Stomach (tissue), 9 donors: ENCODE results near the gene OR51B2. TPM values are rescaled to one million over a fixed set of nuclear protein-coding genes. Genes with fewer than 3 reads are reported as not detected.

ENCODE experiments used
- DNase-seq, 2 donors: peaks; one replicate each; pipeline versions ENCODE4 v3.0.0 to v3.0.0-alpha.2; 2013 to 2019
- H3K27ac ChIP-seq, 5 donors: fragments of 200-600 bp in 4 of 5; sonication (generic) in 4 of 5; one replicate each; pipeline ENCODE4 v1.5.1; 2013 to 2019; ENCODE audit warnings: mild to moderate bottlenecking in 1 of 5, moderate library complexity in 1 of 5
- H3K27me3 ChIP-seq, 3 donors: fragments of 200-600 bp; sonication (generic); one replicate each; pipeline ENCODE4 v1.5.1; 2017 to 2019; ENCODE audit warnings: mixed run types in 1 of 3
- H3K36me3 ChIP-seq, 4 donors: fragments of 200-600 bp; sonication (generic); 1 replicate in 3 of 4; 2 replicates in 1 of 4; pipeline ENCODE4 v1.5.1; 2016 to 2019
- H3K4me1 ChIP-seq, 4 donors: fragments of 200-600 bp; sonication (generic); one replicate each; pipeline ENCODE4 v1.5.1; 2016 to 2019
- H3K4me3 ChIP-seq, 4 donors: fragments of 200-600 bp; sonication (generic) in 3 of 4; one replicate each; pipeline ENCODE4 v1.5.1; 2016 to 2019; ENCODE audit warnings: mild to moderate bottlenecking in 1 of 4
- H3K9me3 ChIP-seq, 4 donors: fragments of 200-600 bp; sonication (generic); one replicate each; pipeline ENCODE4 v1.5.1; 2016 to 2019
- CTCF ChIP-seq, 7 experiments: fragments of 450-650 bp in 4 of 7; fragments of 200-600 bp in 3 of 7; sonication (generic) in 3 of 7; IDR thresholded peaks; one replicate each; pipeline ENCODE4 v1.5.1; 2016 to 2019; ENCODE audit warnings: antibody characterized with exemption in 7 of 7, control low read depth in 2 of 7, mild to moderate bottlenecking in 1 of 7
- EP300 ChIP-seq: sonication (generic); formaldehyde crosslinking; IDR thresholded peaks from one replicate; pipeline ENCODE4 v1.6.1; 2017; ENCODE audit warnings: antibody characterized with exemption
- POLR2A ChIP-seq, 4 donors: fragments of 450-650 bp; IDR thresholded peaks; one replicate each; pipeline ENCODE4 v1.6.1; 2016; ENCODE audit warnings: antibody characterized with exemption in 4 of 4, control low read depth in 2 of 4, mild to moderate bottlenecking in 1 of 4, moderate library complexity in 1 of 4
- POLR2AphosphoS5 ChIP-seq, 3 donors: sonication (generic); formaldehyde crosslinking; IDR thresholded peaks; one replicate each; pipeline ENCODE4 v1.6.1; 2016; ENCODE audit warnings: antibody characterized with exemption in 3 of 3
- WGBS, 5 donors: extraction: QIAGEN DNeasy Blood & Tissue Kit in 3 of 5; methylation state at CpG; one replicate each; pipeline versions ENCODE4 v1.1.5 to v1.1.7; 2013 to 2018; 5-methylcytosine and 5-hydroxymethylcytosine counted together
- intact Hi-C: fragments of 100-400 bp; cut with DNase I; formaldehyde crosslinking; loops from one replicate; pipeline ENCODE4 v1.15.1; 2023; ENCODE audit warnings: low total_unique reads
- polyA plus RNA-seq, 3 donors: library from polyadenylated mRNA; stranded (reverse); fragments of 200-250 nt; gene quantifications; one replicate each; pipeline ENCODE4 v1.2.3, GENCODE V29; 2013
- total RNA-seq, 5 donors: library from RNA; depleted of rRNA; stranded (reverse); fragments of >200 nt; gene quantifications; one replicate each; pipeline versions ENCODE4 v1.1.0 to v1.2.3, GENCODE V29; 2014 to 2016
- donor health status: healthy with polysubstance abuse.
- donor health status: Bipolar disorder and iron deficiency.
- donor health status: healthy.

OR51B2 gene
- total and polyA plus RNA-seq, 8 donors: 0.92 TPM; not detected in 7

DNA sequence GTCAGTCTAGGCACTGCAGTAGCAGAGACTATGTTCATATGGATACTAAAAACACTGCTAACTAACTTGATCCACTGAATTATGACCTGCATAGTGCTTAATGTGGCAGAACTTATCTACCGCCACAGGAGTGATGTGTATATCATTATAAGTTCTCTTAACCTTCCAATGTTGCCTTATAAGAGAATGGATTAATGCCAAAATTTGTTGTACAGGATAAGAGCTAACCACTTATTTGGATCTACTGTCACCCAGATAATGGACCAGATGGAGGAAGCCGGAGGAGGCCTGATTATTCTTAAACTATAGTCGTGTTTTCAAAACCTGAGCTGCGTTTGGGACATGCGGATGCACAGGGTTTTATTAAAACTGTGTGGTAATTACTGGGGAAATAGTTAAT lies 20.5 kb downstream of the OR51B2 start:
- intact Hi-C loops: no loop called here
- no peak overlapping the region for H3K27ac ChIP-seq

DNA sequence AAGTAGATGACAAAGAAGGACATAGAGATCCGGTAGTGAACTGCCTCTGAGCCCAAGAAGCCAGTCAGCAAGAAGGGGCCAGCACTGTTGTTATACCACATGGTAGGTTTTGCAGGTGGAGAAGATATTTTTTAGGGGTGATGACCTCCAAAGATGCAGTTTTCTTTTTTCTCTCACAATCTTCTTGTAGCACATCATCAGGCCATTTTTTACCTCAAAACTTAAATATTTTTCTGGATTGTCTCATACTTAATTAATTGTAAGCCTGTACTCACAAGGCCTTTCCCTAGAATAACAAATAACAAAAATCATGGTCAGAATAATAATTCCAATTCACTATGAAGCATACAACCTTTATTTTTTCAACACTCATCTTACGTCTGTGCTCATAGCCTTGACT lies 22.3 kb downstream of the OR51B2 start, which contains the start of gene OR51B4:
TSS of gene OR51B4 (minus strand) at position 101 of the 400 bp plus-strand sequence. CDS start at position 101, 0 bp downstream.
- Histone ChIP-seq H3K4me3 (no peak within 1 kb of the TSS), H3K4me1 (no peaks in the 10 kb centered on the region), H3K27ac (no peak within 1 kb of the TSS), H3K27me3 (no peaks in the 10 kb centered on the region), H3K36me3 (no peaks in the 10 kb centered on the region), H3K9me3 (no peaks in the 10 kb centered on the region)
- 86 to 95% (median 88%) methylated on average over 2 of the region's 2 CpGs for WGBS, 5 donors
- no peak for DNase-seq
- intact Hi-C loops: no loop called here
- TF ChIP-seq EP300: no peak
- TF ChIP-seq POLR2A (IDR thresholded peaks at IDR 0.05): no peak
- TF ChIP-seq CTCF (IDR thresholded peaks at IDR 0.05): no peak
- TF ChIP-seq POLR2AphosphoS5 (IDR thresholded peaks at IDR 0.05): no peak

More for the DNA sequence above, 20.5 kb downstream of the OR51B2 start:
- no peak for TF ChIP-seq POLR2A (IDR thresholded peaks at IDR 0.05)
- no peak for TF ChIP-seq POLR2AphosphoS5 (IDR thresholded peaks at IDR 0.05)
- no peak for TF ChIP-seq EP300
- no peak for TF ChIP-seq CTCF (IDR thresholded peaks at IDR 0.05)
- Histone ChIP-seq H3K36me3 (no peaks in the 10 kb centered on the region), H3K27me3 (no peaks in the 10 kb centered on the region), H3K4me1 (no peaks in the 10 kb centered on the region), H3K9me3 (no peaks in the 10 kb centered on the region), H3K4me3 (no peak overlapping the region)
- DNase-seq: no peak
- 71 to 84% (median 72%) methylated on average over 5 of the region's 5 CpGs for WGBS, 5 donors

- Histone ChIP-seq H3K27ac (no peak overlapping the region), H3K9me3 (no peaks in the 10 kb centered on the region), H3K36me3 (no peaks in the 10 kb centered on the region), H3K4me3 (no peak overlapping the region), H3K4me1 (no peaks in the 10 kb centered on the region), H3K27me3 (no peaks in the 10 kb centered on the region)
- TF ChIP-seq CTCF (IDR thresholded peaks at IDR 0.05): no peak
- no peak for TF ChIP-seq POLR2AphosphoS5 (IDR thresholded peaks at IDR 0.05)
- TF ChIP-seq POLR2A (IDR thresholded peaks at IDR 0.05): no peak
- no peak for TF ChIP-seq EP300
- 39 to 54% (median 50%) methylated on average over 3 of the region's 3 CpGs for WGBS, 5 donors
- DNase-seq: no peak
- intact Hi-C loops: no loop called here
Measured at GRCh38 chr11:5300251-5300650, 23.8 kb downstream of the OR51B2 start.

DNA sequence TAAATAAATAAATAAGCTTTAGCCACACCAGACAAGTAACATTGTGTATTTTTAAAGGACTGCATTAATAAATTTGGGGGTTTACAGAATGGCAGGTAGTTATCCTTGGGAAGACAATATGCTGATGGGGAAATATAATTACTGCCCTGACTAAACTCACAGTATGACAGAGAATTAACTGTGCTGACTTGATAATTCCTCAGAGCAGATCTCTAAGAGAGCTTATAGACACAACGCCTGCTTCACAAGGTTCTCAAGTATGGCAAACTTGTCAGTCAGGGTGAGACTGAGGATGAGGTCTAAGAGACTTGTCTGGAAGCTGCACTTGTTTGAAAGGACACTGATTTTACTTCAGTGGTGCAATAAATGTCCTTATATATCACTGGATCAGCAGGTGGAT lies 25.6 kb downstream of the OR51B2 start:
- 0 to 83% (median 64%) methylated on average over 1 of the region's 1 CpG for WGBS, 5 donors
- Histone ChIP-seq H3K27ac (no peak overlapping the region), H3K27me3 (no peaks in the 10 kb centered on the region), H3K9me3 (no peaks in the 10 kb centered on the region), H3K36me3 (no peaks in the 10 kb centered on the region), H3K4me3 (no peak overlapping the region), H3K4me1 (no peaks in the 10 kb centered on the region)
- no peak for TF ChIP-seq POLR2A (IDR thresholded peaks at IDR 0.05)
- no peak for TF ChIP-seq POLR2AphosphoS5 (IDR thresholded peaks at IDR 0.05)
- TF ChIP-seq EP300: no peak
- no peak for TF ChIP-seq CTCF (IDR thresholded peaks at IDR 0.05)
- DNase-seq: no peak
- intact Hi-C loops: no loop called here
